HG03457 (cell line): Measurements from ENCODE around the gene GCN1.
"Not testable (repeated sequence)": the region's sequence is repeated elsewhere in the genome, so short reads cannot be mapped to it uniquely, and the experiment has no call there.

Experiments
- ATAC-seq: cut with Tn5 transposase; IDR thresholded peaks from one replicate; pipeline ENCODE4 v1.9.1; 2021; ENCODE audit warnings: moderate number of reproducible peaks; ENCODE audit not compliant: unreplicated experiment

The GCN1 gene, protein sequence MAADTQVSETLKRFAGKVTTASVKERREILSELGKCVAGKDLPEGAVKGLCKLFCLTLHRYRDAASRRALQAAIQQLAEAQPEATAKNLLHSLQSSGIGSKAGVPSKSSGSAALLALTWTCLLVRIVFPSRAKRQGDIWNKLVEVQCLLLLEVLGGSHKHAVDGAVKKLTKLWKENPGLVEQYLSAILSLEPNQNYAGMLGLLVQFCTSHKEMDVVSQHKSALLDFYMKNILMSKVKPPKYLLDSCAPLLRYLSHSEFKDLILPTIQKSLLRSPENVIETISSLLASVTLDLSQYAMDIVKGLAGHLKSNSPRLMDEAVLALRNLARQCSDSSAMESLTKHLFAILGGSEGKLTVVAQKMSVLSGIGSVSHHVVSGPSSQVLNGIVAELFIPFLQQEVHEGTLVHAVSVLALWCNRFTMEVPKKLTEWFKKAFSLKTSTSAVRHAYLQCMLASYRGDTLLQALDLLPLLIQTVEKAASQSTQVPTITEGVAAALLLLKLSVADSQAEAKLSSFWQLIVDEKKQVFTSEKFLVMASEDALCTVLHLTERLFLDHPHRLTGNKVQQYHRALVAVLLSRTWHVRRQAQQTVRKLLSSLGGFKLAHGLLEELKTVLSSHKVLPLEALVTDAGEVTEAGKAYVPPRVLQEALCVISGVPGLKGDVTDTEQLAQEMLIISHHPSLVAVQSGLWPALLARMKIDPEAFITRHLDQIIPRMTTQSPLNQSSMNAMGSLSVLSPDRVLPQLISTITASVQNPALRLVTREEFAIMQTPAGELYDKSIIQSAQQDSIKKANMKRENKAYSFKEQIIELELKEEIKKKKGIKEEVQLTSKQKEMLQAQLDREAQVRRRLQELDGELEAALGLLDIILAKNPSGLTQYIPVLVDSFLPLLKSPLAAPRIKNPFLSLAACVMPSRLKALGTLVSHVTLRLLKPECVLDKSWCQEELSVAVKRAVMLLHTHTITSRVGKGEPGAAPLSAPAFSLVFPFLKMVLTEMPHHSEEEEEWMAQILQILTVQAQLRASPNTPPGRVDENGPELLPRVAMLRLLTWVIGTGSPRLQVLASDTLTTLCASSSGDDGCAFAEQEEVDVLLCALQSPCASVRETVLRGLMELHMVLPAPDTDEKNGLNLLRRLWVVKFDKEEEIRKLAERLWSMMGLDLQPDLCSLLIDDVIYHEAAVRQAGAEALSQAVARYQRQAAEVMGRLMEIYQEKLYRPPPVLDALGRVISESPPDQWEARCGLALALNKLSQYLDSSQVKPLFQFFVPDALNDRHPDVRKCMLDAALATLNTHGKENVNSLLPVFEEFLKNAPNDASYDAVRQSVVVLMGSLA (N-terminal part only)

DNA sequence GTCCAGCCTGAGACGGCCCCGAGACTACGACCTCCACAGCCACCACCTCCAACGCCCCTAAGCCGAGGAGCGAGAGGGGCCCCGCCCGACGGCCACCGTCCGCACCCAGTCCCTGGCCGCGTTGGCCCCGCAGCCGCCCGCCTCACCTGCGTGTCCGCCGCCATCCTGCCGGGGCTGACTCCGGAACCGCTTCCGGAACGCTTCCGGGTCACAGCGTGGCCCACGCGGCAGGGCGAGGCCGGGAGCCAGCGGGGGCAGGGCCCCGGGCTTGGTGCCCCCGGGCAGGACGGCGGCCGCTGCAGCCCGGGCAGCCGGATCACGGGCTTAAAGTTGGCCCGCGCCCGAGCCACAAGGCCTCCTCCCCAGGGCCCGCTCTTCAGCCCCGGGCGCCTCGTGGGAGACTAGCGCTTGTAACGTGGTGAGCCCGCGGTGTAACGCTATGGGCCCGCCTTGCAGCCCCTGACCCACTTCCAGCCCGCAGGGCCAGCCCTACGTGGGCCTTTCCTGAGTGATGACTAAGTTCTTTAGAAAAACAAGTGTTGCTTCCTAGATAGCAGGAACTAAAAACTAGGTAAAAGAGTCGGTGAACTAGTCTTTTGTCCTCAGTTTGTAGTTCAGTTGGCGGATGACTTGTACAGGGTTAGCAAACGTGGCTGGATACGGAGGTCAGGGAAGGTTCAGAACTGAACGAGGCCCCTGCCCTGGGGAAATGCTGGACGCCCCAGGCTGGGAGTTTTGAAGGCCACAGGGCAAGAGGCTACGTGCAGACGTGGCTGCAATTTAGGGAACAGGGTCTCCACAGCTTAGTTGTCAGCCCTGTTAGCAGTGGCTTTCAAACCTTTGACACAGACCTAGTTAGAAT lies at the start of gene GCN1:
Gene GCN1, minus strand, starts transcription at position 182 of the 862 bp plus-strand sequence. Its CDS starts 18 bp downstream, at position 164.
- ATAC-seq: peak; percentile 63

DNA sequence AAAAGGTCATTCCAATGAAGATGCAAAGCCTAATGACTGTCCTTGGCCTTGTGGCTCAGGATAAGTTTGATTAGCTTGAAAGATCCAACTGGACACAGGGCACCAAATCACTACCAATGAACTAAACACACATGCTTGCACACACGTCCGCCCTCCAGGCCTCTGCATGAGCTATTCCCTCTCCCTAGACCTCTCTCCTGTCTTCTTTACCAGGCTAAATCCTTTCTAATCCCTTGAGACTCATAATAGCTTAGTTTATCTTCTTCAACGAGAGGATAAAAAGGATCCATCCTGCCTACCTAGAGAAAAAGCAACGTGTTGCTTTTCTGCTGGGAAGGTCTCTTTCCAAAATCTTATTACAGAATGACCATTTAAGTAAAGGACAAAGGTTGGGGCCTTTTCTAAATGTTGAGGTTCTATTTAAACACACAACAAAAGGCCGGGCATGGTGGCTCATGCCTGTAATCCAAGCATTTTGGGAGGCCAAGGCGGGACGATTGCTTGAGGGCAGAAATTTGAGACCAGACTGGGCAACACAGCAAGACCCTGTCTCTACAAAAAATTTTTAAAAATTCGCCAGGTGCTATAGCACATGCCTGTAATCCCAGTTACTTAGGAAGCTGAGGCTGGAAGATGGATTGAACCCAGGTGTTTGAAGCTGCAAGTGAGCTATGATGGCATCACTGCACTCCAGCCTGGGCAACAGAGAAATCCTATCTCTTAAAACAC lies 48.6 kb upstream of the GCN1 start:
- no peak for ATAC-seq

GRCh38 chr12:120242275-120242799 lies 47.8 kb upstream of the GCN1 start:
- no peak for ATAC-seq

- no peak for ATAC-seq
Measured at GRCh38 chr12:120241561-120242274, 47.2 kb upstream of the GCN1 start.

DNA sequence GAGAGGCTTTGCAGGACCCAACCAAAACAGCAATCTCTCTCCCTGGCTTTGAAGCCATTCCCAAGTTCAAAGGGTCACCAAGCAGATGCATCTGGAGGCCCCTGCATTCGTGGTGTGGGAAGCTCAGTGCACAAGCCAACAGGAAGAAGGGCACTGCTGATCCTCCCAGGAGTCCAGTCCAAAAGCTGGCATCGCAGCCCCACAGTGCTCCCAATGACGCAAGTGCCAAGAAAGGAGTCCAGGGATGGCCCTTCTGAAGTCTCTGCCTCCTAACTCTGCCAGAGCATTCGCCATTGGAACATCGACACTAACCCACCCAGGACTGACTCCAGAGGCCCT lies 45.9 kb upstream of the GCN1 start:
- ATAC-seq: no peak

DNA sequence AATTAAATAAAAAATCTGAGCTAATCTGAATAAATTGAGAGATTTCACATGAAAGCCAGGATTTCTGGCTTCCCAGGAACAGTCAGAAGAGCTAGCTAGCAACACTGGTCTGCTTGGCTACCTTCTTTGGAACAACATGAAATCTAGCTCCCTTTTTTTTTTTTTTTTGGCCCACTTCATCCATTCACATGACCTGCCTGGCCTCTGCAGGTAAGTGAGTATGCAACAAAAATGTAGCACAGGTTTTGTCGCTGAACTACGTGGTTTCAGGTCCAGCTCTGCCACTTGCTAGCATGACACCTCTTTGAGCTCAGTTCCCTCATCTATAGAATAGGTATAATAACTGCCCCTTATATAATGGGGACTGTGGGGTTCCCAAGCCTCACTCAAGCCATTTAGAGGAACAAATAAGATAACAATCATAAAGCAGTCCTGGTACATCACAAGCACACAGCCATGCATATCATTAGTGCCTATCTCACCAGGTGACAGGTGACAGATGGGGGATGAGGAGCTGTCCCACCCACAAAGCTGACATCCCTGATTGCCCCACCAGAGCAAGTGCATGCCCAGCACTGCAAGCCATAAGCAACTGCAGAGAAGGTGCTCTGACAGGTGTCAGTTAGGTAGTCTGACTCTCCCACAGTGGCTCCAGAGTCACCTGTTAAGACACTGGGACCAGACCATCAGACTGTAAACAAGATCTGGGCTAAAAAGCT lies 45.4 kb upstream of the GCN1 start:
- no peak for ATAC-seq

DNA sequence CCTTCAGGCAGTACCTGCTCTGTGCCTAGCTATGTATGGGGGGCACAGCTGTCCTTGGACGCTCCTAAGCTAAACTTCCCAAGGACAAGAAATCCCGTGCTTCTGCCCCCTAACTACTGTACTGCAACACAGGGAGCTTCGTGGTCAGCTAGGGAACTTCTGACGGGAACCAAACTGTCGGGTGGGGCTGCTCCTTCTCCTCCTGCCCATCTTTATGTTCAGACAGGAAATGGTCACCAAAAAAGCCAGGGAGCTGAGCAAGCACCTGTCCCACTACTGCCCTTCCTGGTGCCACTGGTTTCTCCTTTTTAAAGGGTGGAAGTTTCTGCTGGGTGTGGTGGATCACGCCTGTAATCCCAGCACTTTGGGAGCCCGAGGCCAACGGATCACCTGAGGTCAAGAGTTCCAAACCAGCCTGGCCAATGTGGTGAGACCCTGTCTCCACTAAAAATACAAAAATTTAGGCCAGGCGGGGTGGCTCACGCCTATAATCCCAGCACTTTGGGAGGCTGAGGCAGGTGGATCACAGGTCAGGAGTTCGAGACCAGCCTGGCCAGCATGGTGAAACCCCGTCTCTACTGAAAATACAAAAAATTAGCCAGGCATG lies 44.4 kb upstream of the GCN1 start:
- ATAC-seq: no peak

DNA sequence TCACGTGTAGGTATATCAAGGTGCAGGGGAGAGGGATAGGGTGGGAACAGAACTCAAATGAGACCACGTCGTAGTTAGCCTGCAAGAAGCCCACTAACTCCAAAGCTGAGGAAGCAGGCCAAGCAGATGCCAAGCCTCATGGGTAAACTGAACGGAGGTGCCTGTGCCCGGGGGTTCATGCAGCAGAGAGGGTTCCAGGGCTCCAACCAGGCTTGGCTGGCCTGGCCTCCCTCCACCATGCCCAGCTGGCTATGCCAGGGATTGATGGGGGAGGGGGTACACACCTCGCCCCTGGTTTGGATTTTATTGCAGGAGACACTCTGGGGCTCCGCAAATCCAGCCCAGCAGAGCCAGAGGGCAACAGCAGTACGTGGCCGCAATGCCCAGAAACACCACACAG lies 43.7 kb upstream of the GCN1 start:
- no peak for ATAC-seq

GRCh38 chr12:120237360-120238171 lies 43.1 kb upstream of the GCN1 start:
- no peak for ATAC-seq

DNA sequence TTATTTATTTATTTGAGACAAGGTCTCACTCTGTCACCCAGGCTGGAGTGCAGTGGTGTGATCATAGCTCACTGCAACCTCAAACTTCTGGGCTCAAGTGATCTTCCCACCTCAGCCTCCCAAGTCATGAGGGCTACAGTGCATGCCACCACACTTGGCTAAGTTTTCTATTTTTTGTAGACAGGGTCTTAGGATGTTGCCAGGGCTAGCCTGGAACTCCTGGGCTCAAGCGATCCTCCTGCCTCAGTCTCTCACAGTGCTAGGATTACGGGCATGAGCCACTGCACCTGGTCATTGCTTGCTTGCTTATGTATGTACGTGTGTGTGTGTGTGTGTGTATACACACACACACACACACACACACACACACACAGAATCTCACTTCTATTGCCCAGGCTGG lies 42.3 kb upstream of the GCN1 start:
- ATAC-seq: not testable (repeated sequence)

DNA sequence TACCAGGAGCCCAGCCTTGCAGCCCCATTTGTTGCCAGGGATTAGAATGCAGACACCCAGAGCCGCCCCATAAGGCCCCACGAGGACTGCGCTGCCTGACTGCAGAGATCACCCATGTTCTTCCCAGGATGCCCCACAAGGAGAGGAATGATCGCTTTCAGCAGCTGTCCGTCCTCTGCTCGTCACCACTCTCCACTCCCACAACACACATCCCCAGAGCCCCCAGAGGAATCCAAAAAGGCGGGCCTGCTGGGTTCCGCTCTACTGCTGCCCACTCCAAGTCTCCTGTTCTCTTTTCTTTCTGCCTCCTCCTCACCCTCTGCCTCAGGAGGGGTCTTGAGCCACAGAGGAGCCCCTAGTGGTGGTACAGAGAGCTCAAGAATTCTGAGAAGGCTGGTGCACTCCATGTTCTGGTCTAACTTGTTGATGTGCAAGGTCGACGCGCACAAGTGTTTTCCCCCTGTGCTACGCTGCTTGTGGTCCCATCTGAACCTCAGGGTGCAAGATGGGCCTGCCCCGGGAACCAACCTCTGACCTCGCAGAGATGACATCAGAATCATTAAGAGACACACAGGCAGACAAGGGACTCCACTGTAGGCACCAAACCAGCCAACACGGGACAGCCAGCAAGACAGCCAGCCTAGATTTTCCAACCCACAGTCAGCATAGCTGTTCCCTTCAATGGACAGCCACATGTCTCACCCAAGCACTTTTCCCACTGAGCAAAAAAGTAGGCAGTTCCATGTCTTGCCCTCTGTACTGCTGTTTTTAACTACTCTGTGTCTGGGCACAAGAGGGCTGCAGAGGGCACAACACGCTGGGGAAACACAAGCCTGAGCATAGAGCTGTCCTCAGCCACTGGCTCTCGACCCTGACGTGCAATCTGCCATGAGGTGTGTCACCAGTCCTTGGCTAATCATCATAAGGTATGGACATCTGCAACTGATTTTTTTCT lies 41.1 kb upstream of the GCN1 start:
- no peak for ATAC-seq

DNA sequence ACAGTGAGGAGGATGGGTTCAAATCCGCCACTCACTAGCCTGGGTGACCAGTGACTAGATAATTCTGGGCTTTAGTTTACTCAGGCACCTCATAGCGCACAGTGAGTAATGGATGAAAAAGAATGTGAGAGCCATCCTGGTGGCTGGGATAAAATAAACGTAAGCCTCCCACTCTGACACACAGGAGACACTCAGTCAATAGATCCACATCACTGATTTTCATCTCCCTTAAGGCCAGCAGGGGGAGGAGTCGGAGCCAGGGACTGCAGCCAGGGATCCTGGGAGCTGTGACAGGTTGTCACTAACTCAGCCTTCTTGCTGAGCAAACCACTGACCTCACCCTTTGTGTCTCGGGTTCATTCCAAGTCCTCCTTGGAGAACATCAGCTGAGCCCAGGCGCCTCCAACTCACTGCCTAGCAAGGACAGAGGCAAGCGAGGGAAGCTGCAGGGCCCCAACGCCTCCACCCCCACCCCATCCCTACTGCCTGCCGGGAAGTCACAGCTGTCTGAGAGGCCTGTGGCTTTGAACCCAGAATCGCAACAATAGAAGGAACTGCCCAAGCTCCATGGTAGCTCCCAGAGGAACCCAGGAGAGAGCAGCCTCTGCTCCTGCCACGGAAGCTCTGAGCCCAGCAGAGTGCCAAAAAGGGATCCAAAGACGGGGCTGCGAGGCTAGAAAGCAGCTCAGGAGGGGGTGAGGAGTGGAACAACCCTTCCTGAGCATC lies 40.3 kb upstream of the GCN1 start:
- ATAC-seq: no peak

DNA sequence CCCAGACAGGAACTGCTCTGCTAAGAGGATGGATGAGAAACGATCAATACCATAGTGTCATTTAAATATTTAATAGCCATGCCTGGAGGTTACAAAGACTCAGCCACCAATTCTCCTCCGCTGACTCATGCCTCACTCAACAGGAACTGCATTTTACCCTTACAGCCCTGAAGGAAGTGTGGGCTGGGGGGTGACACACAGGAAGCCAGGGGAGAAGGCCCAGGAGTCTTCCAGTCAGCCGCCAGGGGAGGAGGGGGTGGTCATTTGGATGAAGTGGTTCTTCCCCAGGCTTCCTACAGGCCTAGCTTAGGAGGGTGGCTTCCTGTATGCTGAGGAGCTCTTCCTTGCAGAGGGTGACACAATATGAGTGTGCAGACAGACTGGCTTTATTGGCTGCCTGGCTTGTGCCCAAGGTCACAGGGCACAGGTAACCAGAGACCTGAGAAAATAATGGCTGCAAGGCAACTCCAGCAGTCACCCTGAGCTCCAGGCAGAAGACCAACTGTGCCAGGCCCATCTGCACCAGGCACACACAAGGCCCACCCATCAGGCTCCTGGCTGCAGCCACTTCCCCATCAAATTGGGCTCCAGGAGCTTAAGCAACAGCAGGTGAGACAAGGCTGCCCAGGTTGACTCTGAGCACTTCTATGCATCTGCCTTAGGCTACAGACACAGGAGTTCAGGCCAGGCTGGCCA lies 36.9 kb upstream of the GCN1 start:
- no peak for ATAC-seq

DNA sequence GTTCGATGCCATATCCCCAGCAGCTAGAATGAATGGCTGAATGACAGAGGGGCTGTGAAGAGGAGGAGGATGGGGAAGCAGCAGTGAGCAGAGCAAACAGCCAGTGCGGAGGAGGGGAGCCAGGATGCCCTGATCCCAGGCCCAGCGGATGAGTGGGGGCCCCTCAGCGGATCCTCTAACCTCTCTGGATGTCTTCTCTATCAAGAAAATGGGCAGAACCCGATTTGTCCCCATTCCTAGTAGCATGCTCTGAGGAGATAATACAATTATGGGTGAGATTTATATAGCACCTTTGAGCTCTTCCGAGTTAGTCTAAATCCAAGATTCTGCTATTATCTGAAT lies 36.4 kb upstream of the GCN1 start:
- ATAC-seq: no peak
